Effector memory CD4-positive, alpha-beta T cell (primary cell): ENCODE data around the gene PTPN3.

Experiments
- DNase-seq, 3 donors: peaks; one replicate each; pipeline ENCODE4 v3.0.0-alpha.2; 2020
- H3K27ac ChIP-seq: 2 replicates; pipeline ENCODE4 v1.7.0; 2013; ENCODE audit warnings: mild to moderate bottlenecking, low read length, moderate library complexity; ENCODE audit not compliant: insufficient read depth, poor library complexity, severe bottlenecking
- H3K27me3 ChIP-seq: replicated peaks from 2 replicates; pipeline ENCODE4 v1.7.0; 2013; ENCODE audit warnings: mild to moderate bottlenecking, low read length; ENCODE audit not compliant: insufficient read depth, control insufficient read depth, poor library complexity, severe bottlenecking
- H3K36me3 ChIP-seq: 2 replicates; pipeline ENCODE4 v1.7.0; 2013; ENCODE audit warnings: mild to moderate bottlenecking, low read length, moderate library complexity; ENCODE audit not compliant: control insufficient read depth, insufficient read depth
- H3K4me1 ChIP-seq: 2 replicates; pipeline ENCODE4 v1.7.0; 2013; ENCODE audit warnings: low read length, mild to moderate bottlenecking; ENCODE audit not compliant: control insufficient read depth, insufficient read depth, poor library complexity, severe bottlenecking
- H3K4me3 ChIP-seq: 2 replicates; pipeline ENCODE4 v1.7.0; 2013; ENCODE audit warnings: low read length, low read depth, mild to moderate bottlenecking; ENCODE audit not compliant: insufficient read depth, poor library complexity, severe bottlenecking
- H3K9me3 ChIP-seq: 2 replicates; pipeline ENCODE4 v1.7.0; 2013; ENCODE audit warnings: mild to moderate bottlenecking, low read length, moderate library complexity; ENCODE audit not compliant: control insufficient read depth

PTPN3 gene

DNA sequence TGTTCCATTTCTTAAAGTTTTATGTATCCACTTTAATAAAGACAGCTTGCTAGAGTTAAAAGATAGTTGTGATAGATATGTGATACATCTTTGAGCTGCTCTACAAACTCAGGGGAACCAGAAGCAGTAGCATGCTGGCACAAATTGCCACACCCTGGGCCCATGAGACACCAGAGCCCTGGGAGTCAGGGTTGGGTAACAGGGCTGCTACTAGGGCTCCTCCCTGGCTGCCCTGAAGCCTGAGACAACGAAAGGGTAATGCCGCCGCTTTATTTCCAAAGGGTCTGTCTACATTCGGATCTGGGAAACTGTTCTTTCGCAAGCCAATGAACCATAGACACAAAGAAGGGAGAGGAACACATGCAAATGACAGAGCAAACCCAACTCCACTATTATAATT, 29.2 kb downstream of the PTPN3 start:
- no peaks in the 10 kb centered on the region for H3K27me3 ChIP-seq
- no peaks in the 10 kb centered on the region for H3K4me1 ChIP-seq
- H3K27ac ChIP-seq, result no peak overlapping the region
- no peak for DNase-seq
- no peak overlapping the region for H3K4me3 ChIP-seq
- H3K9me3 ChIP-seq, result no peaks in the 10 kb centered on the region
- no peaks in the 10 kb centered on the region for H3K36me3 ChIP-seq

DNA sequence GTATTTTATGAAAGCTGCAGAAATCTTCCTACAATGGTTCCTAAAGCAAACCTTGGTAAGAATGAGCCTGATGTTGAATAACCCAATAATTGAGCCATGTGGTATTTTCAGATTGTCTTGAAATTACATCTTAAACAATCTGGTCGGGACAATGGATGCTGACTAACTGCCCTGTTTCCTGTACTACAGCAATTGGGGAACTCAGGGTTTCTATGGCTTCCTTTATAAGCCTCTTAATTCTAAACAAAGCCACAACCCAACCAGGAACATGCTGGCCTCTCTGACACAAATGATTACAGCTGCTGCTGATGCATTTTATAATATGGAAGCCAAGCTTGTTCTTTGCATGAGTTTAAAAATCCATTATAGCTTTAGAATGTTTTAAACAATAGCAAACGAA, 30.2 kb downstream of the PTPN3 start:
- H3K36me3 ChIP-seq, result no peaks in the 10 kb centered on the region
- H3K27me3 ChIP-seq, result no peaks in the 10 kb centered on the region
- DNase-seq, result no peak
- H3K4me3 ChIP-seq, result no peak overlapping the region
- no peaks in the 10 kb centered on the region for H3K4me1 ChIP-seq
- H3K9me3 ChIP-seq, result no peaks in the 10 kb centered on the region
- H3K27ac ChIP-seq, result no peak overlapping the region

DNA sequence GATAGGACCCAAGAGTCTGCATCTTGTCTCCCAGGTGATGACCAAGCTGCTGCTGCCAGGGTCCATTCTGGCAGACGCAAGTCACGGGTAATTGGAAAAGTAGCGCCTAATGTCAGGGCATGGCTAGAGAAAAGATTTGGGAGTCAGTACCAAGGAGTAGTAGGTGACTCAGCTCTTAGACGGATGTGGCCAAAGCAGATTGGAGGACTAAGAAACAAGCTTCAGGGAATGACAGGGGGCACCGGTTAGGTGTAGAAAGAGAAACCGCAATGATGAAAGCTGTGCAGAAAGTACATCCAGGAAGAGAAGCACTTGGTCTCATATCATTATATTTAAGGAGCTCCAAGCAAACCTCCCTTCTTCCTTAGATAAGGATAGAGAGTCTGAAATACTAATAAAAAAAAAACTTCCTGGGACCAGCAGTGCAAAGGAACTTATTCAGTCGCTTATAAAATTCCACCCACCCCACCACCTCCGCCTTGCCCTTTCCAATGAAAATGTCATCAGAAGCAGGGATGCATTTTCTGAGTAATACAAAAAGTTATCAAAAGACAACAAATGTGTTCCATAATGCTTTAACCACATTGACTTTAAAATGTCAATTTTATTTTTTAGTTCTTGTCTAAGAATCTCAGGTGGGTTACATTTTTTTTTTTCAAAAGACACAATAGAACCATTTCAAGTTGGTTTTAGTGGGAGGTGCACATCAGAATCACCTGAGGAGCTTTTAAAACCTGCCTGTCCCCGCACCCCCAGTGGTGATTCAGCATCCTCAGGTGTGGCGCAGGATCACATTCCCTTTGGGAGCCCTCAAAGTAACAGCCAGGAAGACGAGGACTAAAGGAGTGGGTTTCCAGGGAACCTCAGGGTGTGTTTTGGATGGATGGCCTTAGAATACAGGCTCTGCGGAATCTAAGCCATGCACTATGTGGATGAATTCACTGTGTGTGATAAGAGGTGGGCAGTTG, 31.2 kb downstream of the PTPN3 start:
- no peak for DNase-seq
- Histone ChIP-seq H3K27ac (no peak overlapping the region), H3K4me1 (no peaks in the 10 kb centered on the region), H3K27me3 (no peaks in the 10 kb centered on the region), H3K36me3 (no peaks in the 10 kb centered on the region), H3K4me3 (no peak overlapping the region), H3K9me3 (no peaks in the 10 kb centered on the region)

DNA sequence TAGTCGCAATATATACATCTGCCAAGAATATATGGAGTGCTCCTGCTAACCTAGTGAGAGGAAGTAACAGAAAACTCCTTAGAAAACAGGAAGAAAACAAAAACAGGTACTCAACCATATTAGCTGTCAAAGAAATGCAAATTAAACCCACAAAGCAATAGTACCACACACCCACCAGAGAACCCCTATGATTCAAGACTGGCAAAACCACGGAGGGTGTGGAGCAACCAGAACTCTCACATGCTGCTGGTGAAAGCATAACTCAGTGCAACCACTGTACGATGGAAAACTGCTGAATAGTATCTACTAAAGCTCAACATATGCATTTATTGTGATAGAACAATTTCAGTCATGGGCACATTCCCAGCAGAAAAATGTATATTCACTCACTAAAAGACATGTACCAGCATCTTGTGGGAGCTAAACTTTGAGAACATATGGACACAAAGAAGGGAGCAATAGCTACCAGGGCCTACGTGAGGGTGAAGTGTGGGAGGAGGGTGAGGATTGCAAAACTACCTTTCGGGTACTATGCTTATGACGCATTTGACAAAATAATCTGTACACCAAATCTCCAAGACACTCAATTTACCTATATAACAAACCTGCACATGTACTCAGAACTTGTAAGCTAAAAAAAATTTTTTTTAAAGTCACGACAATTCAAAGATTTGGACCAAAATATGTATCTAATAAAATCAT, 34.0 kb downstream of the PTPN3 start:
- no peak for DNase-seq
- no peaks in the 10 kb centered on the region for H3K4me1 ChIP-seq
- no peaks in the 10 kb centered on the region for H3K9me3 ChIP-seq
- H3K27ac ChIP-seq, result no peak overlapping the region
- H3K36me3 ChIP-seq, result no peaks in the 10 kb centered on the region
- H3K4me3 ChIP-seq, result no peak overlapping the region
- no peaks in the 10 kb centered on the region for H3K27me3 ChIP-seq

DNA sequence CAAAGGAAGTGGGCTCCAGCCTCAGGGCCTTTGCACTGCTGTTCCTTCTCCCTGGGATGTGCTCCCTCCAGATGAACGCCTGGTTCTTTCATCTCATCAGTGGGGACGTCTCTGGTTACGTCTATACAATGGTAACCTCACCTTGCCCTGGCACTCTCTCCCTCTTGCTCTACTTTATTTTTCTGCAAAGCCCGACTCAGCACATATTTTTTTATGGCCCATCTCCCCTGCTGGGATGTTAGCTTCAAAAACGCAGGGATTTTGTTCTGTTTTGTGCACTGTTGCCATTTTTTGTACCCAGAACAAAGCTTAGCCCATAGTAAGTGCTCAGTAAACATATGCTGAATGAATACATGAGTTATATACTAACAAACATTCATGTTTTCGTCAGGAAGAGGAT, 37.5 kb downstream of the PTPN3 start:
- Histone ChIP-seq H3K27ac (no peak overlapping the region), H3K4me1 (no peaks in the 10 kb centered on the region), H3K36me3 (no peaks in the 10 kb centered on the region), H3K4me3 (no peak overlapping the region), H3K27me3 (no peaks in the 10 kb centered on the region), H3K9me3 (no peaks in the 10 kb centered on the region)
- DNase-seq, result no peak

DNA sequence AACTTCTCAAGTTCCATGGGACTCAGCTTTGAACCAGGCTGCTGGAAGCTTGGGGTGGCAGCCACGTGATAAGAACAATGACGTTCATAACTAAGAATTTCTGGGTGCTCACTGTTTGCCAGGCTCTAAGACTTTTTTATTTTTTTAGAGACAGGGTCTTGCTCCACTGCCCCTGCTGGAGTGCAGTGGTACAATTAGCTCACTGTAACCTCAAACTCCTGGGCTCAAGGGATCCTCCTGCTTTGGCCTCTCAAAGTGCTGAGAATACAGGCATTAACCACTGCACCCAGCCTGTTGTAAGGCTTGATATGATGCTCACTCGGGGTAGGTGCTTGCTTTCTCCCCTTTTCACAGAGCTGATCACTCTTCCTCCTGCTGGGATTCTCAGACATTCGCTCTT, 38.7 kb downstream of the PTPN3 start:
- Histone ChIP-seq H3K36me3 (no peaks in the 10 kb centered on the region), H3K4me1 (no peaks in the 10 kb centered on the region), H3K9me3 (no peaks in the 10 kb centered on the region), H3K4me3 (no peak overlapping the region), H3K27ac (no peak overlapping the region), H3K27me3 (no peaks in the 10 kb centered on the region)
- no peak for DNase-seq

DNA sequence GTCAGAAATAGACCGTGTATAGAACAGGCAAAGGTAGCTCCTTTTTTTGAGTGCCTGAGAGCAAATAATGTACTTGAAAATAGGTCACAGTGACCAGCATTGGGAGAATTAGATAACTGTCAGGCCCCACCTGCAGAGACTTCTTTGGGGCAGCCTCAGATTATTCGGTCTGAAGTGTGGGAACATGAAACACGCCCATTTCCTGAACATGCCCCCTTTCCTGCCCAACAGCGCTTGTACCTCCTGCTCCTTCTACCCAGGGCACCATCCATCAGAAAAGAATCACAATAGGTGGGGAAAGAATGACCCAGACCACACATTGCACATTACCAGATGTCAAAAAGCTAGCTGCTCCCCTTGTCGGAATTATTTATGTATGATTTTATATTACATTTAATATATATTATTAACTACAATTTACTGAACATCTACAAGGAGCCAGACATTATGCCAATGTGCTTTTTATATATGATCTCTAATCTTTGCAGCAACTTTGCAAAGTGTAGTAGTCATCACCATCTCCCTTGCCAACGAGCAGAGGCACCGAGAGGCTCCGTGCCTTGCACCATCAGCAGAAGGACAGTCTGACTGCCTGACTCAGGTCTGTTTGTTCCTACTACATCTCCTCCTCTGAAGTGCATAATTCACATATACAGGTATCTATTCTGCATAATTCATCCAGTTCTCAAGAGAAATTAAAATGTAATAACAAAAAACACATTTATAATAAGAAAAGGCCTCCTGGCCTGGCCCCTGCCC, 39.5 kb downstream of the PTPN3 start:
- H3K4me1 ChIP-seq, result no peaks in the 10 kb centered on the region
- H3K36me3 ChIP-seq, result no peaks in the 10 kb centered on the region
- no peak for DNase-seq
- no peak overlapping the region for H3K27ac ChIP-seq
- H3K4me3 ChIP-seq, result no peak overlapping the region
- H3K9me3 ChIP-seq, result no peaks in the 10 kb centered on the region
- no peaks in the 10 kb centered on the region for H3K27me3 ChIP-seq

DNA sequence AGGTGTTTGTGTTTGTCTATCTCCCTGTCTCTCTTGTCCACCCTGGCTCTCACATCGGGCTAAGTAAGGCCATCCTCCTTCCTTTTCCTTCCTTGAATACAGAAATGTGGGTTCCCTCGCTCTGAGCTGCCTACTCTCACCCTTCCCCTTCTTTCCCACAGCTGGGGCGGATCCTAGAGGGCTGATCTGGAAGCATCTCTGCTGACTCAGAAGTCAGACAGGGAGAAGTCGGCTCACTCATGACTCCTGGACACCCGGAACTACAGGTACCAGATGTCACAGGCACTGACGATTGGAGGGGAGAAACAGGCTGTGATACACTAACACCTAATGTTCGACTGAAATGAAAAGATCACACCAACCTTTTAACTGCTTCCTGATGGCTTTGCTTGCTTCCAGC, 41.3 kb downstream of the PTPN3 start:
- Histone ChIP-seq H3K36me3 (no peaks in the 10 kb centered on the region), H3K9me3 (no peaks in the 10 kb centered on the region), H3K4me3 (no peak overlapping the region), H3K27ac (no peak overlapping the region), H3K27me3 (no peaks in the 10 kb centered on the region), H3K4me1 (no peaks in the 10 kb centered on the region)
- DNase-seq, result no peak

DNA sequence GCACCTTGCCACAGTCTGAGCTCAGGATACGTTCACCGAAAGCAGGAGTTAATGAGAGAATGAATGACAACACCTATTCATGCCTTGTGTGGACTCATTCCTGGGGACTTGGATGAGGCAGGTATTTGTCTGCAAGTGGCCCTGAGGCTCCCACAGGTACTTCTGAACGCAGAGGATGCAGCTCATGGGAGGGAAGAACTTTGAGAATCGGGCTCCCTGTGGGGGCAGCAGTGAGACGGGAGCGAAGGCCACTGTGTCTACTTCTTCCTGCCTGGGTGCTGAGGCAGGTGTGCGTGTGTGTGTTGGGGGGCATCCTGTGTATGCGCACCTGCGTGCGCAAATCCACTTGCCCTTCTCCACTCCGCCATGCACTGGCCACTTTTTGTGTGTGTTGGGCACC, 42.2 kb downstream of the PTPN3 start:
- Histone ChIP-seq H3K27ac (no peak overlapping the region), H3K4me1 (no peaks in the 10 kb centered on the region), H3K9me3 (no peaks in the 10 kb centered on the region), H3K4me3 (no peak overlapping the region), H3K36me3 (no peaks in the 10 kb centered on the region), H3K27me3 (no peaks in the 10 kb centered on the region)
- no peak for DNase-seq

DNA sequence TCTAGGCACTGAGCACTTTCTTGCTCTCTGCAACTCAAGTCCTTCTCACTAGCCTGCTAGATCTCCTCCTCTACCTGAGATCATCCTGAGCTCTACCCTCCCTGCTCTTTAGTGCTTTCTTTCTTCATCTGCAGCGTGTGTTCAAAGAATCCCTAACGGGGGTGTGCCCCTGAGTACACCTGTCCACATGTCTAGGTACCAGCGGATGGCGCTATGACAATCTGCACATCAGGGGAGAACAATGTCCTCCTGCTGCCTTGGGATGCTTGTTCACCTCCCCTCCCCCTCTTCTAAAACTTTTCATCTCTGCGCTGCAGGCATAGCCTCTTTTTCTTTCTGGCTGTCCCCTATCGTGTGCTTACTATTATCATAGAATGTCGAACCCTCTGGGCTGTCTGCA, 42.7 kb downstream of the PTPN3 start:
- Histone ChIP-seq H3K9me3 (no peaks in the 10 kb centered on the region), H3K27me3 (no peaks in the 10 kb centered on the region), H3K27ac (no peak overlapping the region), H3K4me1 (no peaks in the 10 kb centered on the region), H3K4me3 (no peak overlapping the region), H3K36me3 (no peaks in the 10 kb centered on the region)
- DNase-seq, result no peak
